Testis (tissue), 2 donors: Measurements from ENCODE around the gene TAS2R3.

Experiments
- POLR2A ChIP-seq: fragments of 450-650 bp; IDR thresholded peaks from one replicate; pipeline ENCODE4 v1.6.1; 2017; ENCODE audit warnings: antibody characterized with exemption, mild to moderate bottlenecking, moderate library complexity
- TF ChIP-seq, protein P1 (sequence below), 3 experiments: fragments of 450-650 bp in 2 of 3; fragments of 200-600 bp in 1 of 3; sonication (generic) in 1 of 3; IDR thresholded peaks; one replicate each; pipeline ENCODE4 v1.5.1; 2016 to 2019; ENCODE audit warnings: antibody characterized with exemption in 3 of 3, mild to moderate bottlenecking in 2 of 3, moderate library complexity in 1 of 3

DNA sequence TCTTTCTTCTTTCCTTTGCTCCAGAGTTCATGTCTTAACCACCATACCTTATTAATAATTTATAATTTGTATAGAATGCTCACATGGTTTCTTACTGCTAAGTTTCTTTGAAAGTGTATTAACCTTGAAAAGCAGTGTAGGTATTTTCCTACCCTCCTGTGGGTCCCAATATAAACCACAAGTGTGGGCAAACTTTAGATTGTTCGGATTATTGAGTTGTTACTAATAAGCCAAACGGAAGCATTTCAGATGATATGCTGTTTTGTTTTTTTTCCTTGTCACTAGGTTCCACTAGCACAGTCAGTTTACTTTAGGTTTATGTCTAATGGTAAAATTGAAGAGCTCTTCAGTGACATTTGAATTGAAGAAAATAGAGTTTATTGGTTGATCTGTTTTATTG, 15.5 kb upstream of the TAS2R3 start:
- TF ChIP-seq, protein P1, sequence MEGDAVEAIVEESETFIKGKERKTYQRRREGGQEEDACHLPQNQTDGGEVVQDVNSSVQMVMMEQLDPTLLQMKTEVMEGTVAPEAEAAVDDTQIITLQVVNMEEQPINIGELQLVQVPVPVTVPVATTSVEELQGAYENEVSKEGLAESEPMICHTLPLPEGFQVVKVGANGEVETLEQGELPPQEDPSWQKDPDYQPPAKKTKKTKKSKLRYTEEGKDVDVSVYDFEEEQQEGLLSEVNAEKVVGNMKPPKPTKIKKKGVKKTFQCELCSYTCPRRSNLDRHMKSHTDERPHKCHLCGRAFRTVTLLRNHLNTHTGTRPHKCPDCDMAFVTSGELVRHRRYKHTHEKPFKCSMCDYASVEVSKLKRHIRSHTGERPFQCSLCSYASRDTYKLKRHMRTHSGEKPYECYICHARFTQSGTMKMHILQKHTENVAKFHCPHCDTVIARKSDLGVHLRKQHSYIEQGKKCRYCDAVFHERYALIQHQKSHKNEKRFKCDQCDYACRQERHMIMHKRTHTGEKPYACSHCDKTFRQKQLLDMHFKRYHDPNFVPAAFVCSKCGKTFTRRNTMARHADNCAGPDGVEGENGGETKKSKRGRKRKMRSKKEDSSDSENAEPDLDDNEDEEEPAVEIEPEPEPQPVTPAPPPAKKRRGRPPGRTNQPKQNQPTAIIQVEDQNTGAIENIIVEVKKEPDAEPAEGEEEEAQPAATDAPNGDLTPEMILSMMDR (IDR thresholded peaks at IDR 0.05), result no peak
- TF ChIP-seq POLR2A, result no peak
